GM21390 (cell line): ENCODE results near the gene IQCK.
"Not testable (repeated sequence)": the region's sequence is repeated elsewhere in the genome, so short reads cannot be mapped to it uniquely, and the experiment has no call there.

ENCODE experiments used
- ATAC-seq: cut with Tn5 transposase; IDR thresholded peaks from one replicate; pipeline ENCODE4 v1.9.1; 2021; ENCODE audit not compliant: unreplicated experiment

The IQCK gene

GRCh38 chr16:19717741-19718623, at the start of gene IQCK, which contains the start of gene KNOP1:
IQCK (plus strand) TSS chr16:19718271; CDS start chr16:19718307, 36 bp downstream.
KNOP1 (minus strand) TSS chr16:19718227; CDS start chr16:19715035, 3,192 bp downstream.
- ATAC-seq: peak; percentile 97

- no peak for ATAC-seq
Measured at GRCh38 chr16:19672378-19672777, 45.7 kb upstream of the IQCK start.

- ATAC-seq: no peak
Measured at GRCh38 chr16:19674485-19674884, 43.6 kb upstream of the IQCK start.

- no peak for ATAC-seq
Measured at GRCh38 chr16:19677402-19677801, 40.7 kb upstream of the IQCK start.

GRCh38 chr16:19678804-19679203, 39.3 kb upstream of the IQCK start:
- ATAC-seq: no peak

- ATAC-seq: not testable (repeated sequence)
Measured at GRCh38 chr16:19679281-19679680, 38.8 kb upstream of the IQCK start.

- no peak for ATAC-seq
Measured at GRCh38 chr16:19680881-19681340, 37.2 kb upstream of the IQCK start.

GRCh38 chr16:19681637-19682036, 36.4 kb upstream of the IQCK start:
- no peak for ATAC-seq

GRCh38 chr16:19683453-19684236, 34.4 kb upstream of the IQCK start:
- no peak for ATAC-seq

- ATAC-seq: no peak
Measured at GRCh38 chr16:19685176-19685575, 32.9 kb upstream of the IQCK start.

GRCh38 chr16:19687279-19687678, 30.8 kb upstream of the IQCK start:
- no peak for ATAC-seq

GRCh38 chr16:19688396-19689024, 29.6 kb upstream of the IQCK start:
- ATAC-seq: no peak

- no peak for ATAC-seq
Measured at GRCh38 chr16:19689342-19689741, 28.7 kb upstream of the IQCK start.

- no peak for ATAC-seq
Measured at GRCh38 chr16:19690196-19690595, 27.9 kb upstream of the IQCK start.

GRCh38 chr16:19691161-19691711, 26.8 kb upstream of the IQCK start:
- no peak for ATAC-seq

- ATAC-seq: no peak
Measured at GRCh38 chr16:19694989-19695388, 23.1 kb upstream of the IQCK start.

- no peak for ATAC-seq
Measured at GRCh38 chr16:19696328-19696727, 21.7 kb upstream of the IQCK start.

GRCh38 chr16:19696961-19697360, 21.1 kb upstream of the IQCK start:
- ATAC-seq: no peak

- no peak for ATAC-seq
Measured at GRCh38 chr16:19697756-19698318, 20.2 kb upstream of the IQCK start.
